KBM-7 (cell line): Measurements from ENCODE around the gene DNTTIP2.
"Not testable (repeated sequence)": the region's sequence is repeated elsewhere in the genome, so short reads cannot be mapped to it uniquely, and the experiment has no call there.

Source experiments
- DNase-seq: peaks from one replicate; pipeline ENCODE4 v3.0.0-alpha.2; 2015
- in situ Hi-C: fragments of 300-500 bp; cut with MboI; formaldehyde crosslinking; loops from 2 replicates; pipeline ENCODE4 v1.14.3; 2020; ENCODE audit warnings: low sequenced_read_pairs, low pct_unique_long_range_greater_than_20kb, mixed read lengths

DNTTIP2 gene

GRCh38 chr1:93878889-93879586 is at the start of gene DNTTIP2:
Gene DNTTIP2 (minus strand): TSS chr1:93879206. CDS start chr1:93879148, 58 bp downstream.
- peak; percentile 88 for DNase-seq
- in situ Hi-C loops, result no loop called here

- in situ Hi-C loops, result no loop called here
These were observed 46.2 kb upstream of the DNTTIP2 start for GRCh38 chr1:93925206-93925605.

GRCh38 chr1:93919780-93920179 is 40.8 kb upstream of the DNTTIP2 start:
- in situ Hi-C loops, result no loop called here
- DNase-seq, result no peak

More at GRCh38 chr1:93925206-93925605, 46.2 kb upstream of the DNTTIP2 start:
- no peak for DNase-seq

GRCh38 chr1:93917302-93917701 is 38.3 kb upstream of the DNTTIP2 start:
- in situ Hi-C loops, result no loop called here

GRCh38 chr1:93910880-93911279 is 31.9 kb upstream of the DNTTIP2 start:
- in situ Hi-C loops, DNase-seq: not testable (repeated sequence)

More at GRCh38 chr1:93917302-93917701, 38.3 kb upstream of the DNTTIP2 start:
- no peak for DNase-seq

GRCh38 chr1:93910305-93910704 is 31.3 kb upstream of the DNTTIP2 start:
- DNase-seq, result no peak
- in situ Hi-C loops, result no loop called here

GRCh38 chr1:93909146-93910050 is 30.4 kb upstream of the DNTTIP2 start, which contains the start of gene GCLM:
Gene GCLM (minus strand): TSS chr1:93909430. CDS start chr1:93909163, 267 bp downstream.
- DNase-seq, result peak; percentile 90
- in situ Hi-C loops, result no loop called here

GRCh38 chr1:93908394-93909145 is 29.6 kb upstream of the DNTTIP2 start:
- in situ Hi-C loops, result no loop called here
- DNase-seq, result peak; percentile 37

GRCh38 chr1:93907718-93908117 is 28.7 kb upstream of the DNTTIP2 start:
- in situ Hi-C loops, result no loop called here
- DNase-seq, result no peak

- in situ Hi-C loops, result no loop called here
These were observed 27.5 kb upstream of the DNTTIP2 start for GRCh38 chr1:93906480-93906879.

GRCh38 chr1:93905734-93906133 is 26.7 kb upstream of the DNTTIP2 start:
- no peak for DNase-seq
- in situ Hi-C loops, result no loop called here

More at GRCh38 chr1:93906480-93906879, 27.5 kb upstream of the DNTTIP2 start:
- DNase-seq, result no peak

- no peak for DNase-seq
- in situ Hi-C loops, result no loop called here
These were observed 26.0 kb upstream of the DNTTIP2 start for GRCh38 chr1:93905051-93905450.

- DNase-seq, result peak; percentile 69
- in situ Hi-C loops, result no loop called here
These were observed 25.2 kb upstream of the DNTTIP2 start for GRCh38 chr1:93904228-93904627.

- no peak for DNase-seq
- in situ Hi-C loops, result no loop called here
These were observed 21.9 kb upstream of the DNTTIP2 start for GRCh38 chr1:93900723-93901504.

- in situ Hi-C loops, result no loop called here
- DNase-seq, result no peak
These were observed 20.7 kb upstream of the DNTTIP2 start for GRCh38 chr1:93899543-93900207.

GRCh38 chr1:93888900-93889299 is 9.9 kb upstream of the DNTTIP2 start:
- in situ Hi-C loops, result no loop called here
- DNase-seq, result no peak

- in situ Hi-C loops, result no loop called here
- DNase-seq, result no peak
These were observed 3.3 kb upstream of the DNTTIP2 start for GRCh38 chr1:93882269-93882668.

GRCh38 chr1:93880731-93881130 is 1.7 kb upstream of the DNTTIP2 start:
- DNase-seq, result no peak
- in situ Hi-C loops, result no loop called here
